OCI-LY7 (cell line): ENCODE measurements around the gene YWHAB. TPM values are rescaled to one million over a fixed set of nuclear protein-coding genes. Genes with fewer than 3 reads are reported as not detected.

Source experiments
- BruUV-seq: library from RNA; stranded (reverse); fragments of 400-500 nt; replicated peaks from 2 replicates; lab custom pipeline; 2021; lab: Mats Ljungman, UMichigan
- CTCF ChIA-PET: fragments of 300-600 bp; sonication (Branson Sonifier 250); formaldehyde crosslinking; loops from one replicate; lab custom pipeline; 2022; ENCODE audit warnings: antibody characterized with exemption; ENCODE audit not compliant: unreplicated experiment; lab: Charles Lee
- POLR2A ChIA-PET: fragments of 300-600 bp; sonication (Branson Sonifier 250); formaldehyde crosslinking; loops from one replicate; lab custom pipeline; 2022; ENCODE audit warnings: antibody characterized with exemption; lab: Charles Lee
- DNase-seq: peaks from one replicate; pipeline ENCODE4 v3.0.0-alpha.2; 2015; ENCODE audit warnings: low spot score
- H2AFZ ChIP-seq: fragments of 200-600 bp; sonication (generic), shearing (Covaris generic); 2 replicates; pipeline ENCODE4 v1.6.1; 2014; ENCODE audit warnings: mild to moderate bottlenecking, antibody characterized with exemption, low read length, moderate library complexity
- H3K27ac ChIP-seq: fragments of 200-600 bp; sonication (generic); 2 replicates; pipeline ENCODE4 v1.5.1; 2014; ENCODE audit warnings: mixed run types, low read depth, mild to moderate bottlenecking, moderate library complexity, low read length, inconsistent platforms; ENCODE audit not compliant: poor library complexity, severe bottlenecking
- H3K36me3 ChIP-seq: fragments of 200-600 bp; sonication (generic); 2 replicates; pipeline ENCODE4 v1.6.1; 2014; ENCODE audit warnings: mild to moderate bottlenecking, antibody characterized with exemption, low read length, moderate library complexity, mixed read lengths; ENCODE audit not compliant: insufficient read depth
- H3K4me1 ChIP-seq: fragments of 200-600 bp; sonication (generic); 2 replicates; pipeline ENCODE4 v1.5.1; 2014; ENCODE audit warnings: mild to moderate bottlenecking, low read length; ENCODE audit not compliant: insufficient read depth, poor library complexity, severe bottlenecking
- H3K4me2 ChIP-seq: fragments of 200-600 bp; sonication (generic); 2 replicates; pipeline ENCODE4 v1.6.1; 2014; ENCODE audit warnings: mild to moderate bottlenecking, low read length
- H3K4me3 ChIP-seq: fragments of 200-600 bp; sonication (generic); 2 replicates; pipeline ENCODE4 v1.5.1; 2014; ENCODE audit warnings: mild to moderate bottlenecking, low read depth, low read length; ENCODE audit not compliant: poor library complexity, severe bottlenecking
- H3K79me2 ChIP-seq: fragments of 200-600 bp; sonication (generic); 2 replicates; pipeline ENCODE4 v1.6.1; 2016; ENCODE audit warnings: low read depth, mild to moderate bottlenecking, low read length, moderate library complexity, mixed read lengths; ENCODE audit not compliant: insufficient read depth
- H3K9me2 ChIP-seq: fragments of 200-600 bp; sonication (generic); 2 replicates; pipeline ENCODE4 v1.6.1; 2016; ENCODE audit warnings: mild to moderate bottlenecking, low read length, mixed read lengths; ENCODE audit not compliant: insufficient read depth
- H3K9me3 ChIP-seq: fragments of 200-600 bp; sonication (generic); 2 replicates; pipeline ENCODE4 v1.6.1; 2014; ENCODE audit warnings: mild to moderate bottlenecking, mixed run types, low read length, mixed read lengths
- H4K20me1 ChIP-seq: fragments of 200-600 bp; sonication (generic); 2 replicates; pipeline ENCODE4 v1.6.1; 2014; ENCODE audit warnings: mild to moderate bottlenecking, antibody characterized with exemption, low read length, moderate library complexity, mixed read lengths; ENCODE audit not compliant: insufficient read depth
- EZH2phosphoT487 ChIP-seq: fragments of 200-600 bp; sonication (generic); IDR thresholded peaks from 2 replicates; pipeline ENCODE4 v1.6.1; 2018; ENCODE audit warnings: low read depth, borderline replicate concordance, mild to moderate bottlenecking, mixed run types, antibody characterized with exemption, low read length, moderate library complexity, mixed read lengths
- intact Hi-C: fragments of 100-400 bp; cut with micrococcal nuclease; formaldehyde crosslinking; loops from one replicate; pipeline ENCODE4 v1.10.0; 2022; ENCODE audit not compliant: unreplicated experiment
- total RNA-seq, 2 experiments: library from RNA; depleted of rRNA in 1 of 2; stranded (reverse); fragments of >200 nt in 1 of 2; shearing (Covaris generic) in 1 of 2; gene quantifications; 2 replicates each; pipeline ENCODE4 v1.2.3, GENCODE V29; 2014 to 2022
- TF ChIP-seq, protein P1 (sequence below): fragments of 200-600 bp; sonication (generic); conservative IDR thresholded peaks from 2 replicates; pipeline ENCODE4 v1.5.1; 2014; ENCODE audit warnings: mild to moderate bottlenecking, antibody characterized with exemption, low read length, moderate library complexity, mixed read lengths

Gene YWHAB
- total RNA-seq, 2 experiments from 2014 or later = 72.8 to 245 TPM

DNA sequence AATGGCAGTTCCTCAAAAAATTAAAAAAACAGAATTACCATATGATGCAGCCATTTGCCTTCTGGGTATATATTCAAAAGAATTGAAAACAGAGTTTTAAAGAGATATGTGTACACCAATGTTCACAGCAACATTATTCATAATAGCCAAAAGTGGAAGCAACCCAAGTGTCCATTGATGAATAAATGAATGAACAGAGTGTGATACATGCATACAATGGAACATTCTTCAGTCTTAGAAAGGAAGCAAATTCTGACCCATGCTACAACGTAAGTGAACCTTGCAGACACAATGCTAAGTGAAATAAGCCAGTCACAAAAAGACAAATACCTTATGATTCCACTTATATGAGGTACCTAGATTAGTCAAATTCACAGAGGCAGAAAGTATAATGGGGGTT lies 34.7 kb upstream of the YWHAB start:
- intact Hi-C loops = no loop called here
- no TSS peak for BruUV-seq
- DNase-seq = no peak
- H3K27ac ChIP-seq = no peak overlapping the region
- no peaks in the 10 kb centered on the region for H3K79me2 ChIP-seq
- H3K4me1 ChIP-seq = no peaks in the 10 kb centered on the region
- no peak overlapping the region for H3K4me3 ChIP-seq
- H4K20me1 ChIP-seq = no peaks in the 10 kb centered on the region
- ChIA-PET POLR2A (no interaction called here), CTCF (no interaction called here)
- TF ChIP-seq EZH2phosphoT487 = no peak
- TF ChIP-seq, protein P1, sequence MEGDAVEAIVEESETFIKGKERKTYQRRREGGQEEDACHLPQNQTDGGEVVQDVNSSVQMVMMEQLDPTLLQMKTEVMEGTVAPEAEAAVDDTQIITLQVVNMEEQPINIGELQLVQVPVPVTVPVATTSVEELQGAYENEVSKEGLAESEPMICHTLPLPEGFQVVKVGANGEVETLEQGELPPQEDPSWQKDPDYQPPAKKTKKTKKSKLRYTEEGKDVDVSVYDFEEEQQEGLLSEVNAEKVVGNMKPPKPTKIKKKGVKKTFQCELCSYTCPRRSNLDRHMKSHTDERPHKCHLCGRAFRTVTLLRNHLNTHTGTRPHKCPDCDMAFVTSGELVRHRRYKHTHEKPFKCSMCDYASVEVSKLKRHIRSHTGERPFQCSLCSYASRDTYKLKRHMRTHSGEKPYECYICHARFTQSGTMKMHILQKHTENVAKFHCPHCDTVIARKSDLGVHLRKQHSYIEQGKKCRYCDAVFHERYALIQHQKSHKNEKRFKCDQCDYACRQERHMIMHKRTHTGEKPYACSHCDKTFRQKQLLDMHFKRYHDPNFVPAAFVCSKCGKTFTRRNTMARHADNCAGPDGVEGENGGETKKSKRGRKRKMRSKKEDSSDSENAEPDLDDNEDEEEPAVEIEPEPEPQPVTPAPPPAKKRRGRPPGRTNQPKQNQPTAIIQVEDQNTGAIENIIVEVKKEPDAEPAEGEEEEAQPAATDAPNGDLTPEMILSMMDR = no peak
- H3K4me2 ChIP-seq = no peak overlapping the region
- H2AFZ ChIP-seq = no peak overlapping the region
- H3K36me3 ChIP-seq = no peaks in the 10 kb centered on the region
- no peaks in the 10 kb centered on the region for H3K9me3 ChIP-seq
- no peaks in the 10 kb centered on the region for H3K9me2 ChIP-seq

- no peak for DNase-seq
- Histone ChIP-seq H3K4me3 (no peak overlapping the region), H3K4me1 (no peaks in the 10 kb centered on the region), H3K36me3 (no peaks in the 10 kb centered on the region), H2AFZ (no peak overlapping the region), H3K27ac (no peak overlapping the region), H3K4me2 (no peak overlapping the region), H3K9me2 (no peaks in the 10 kb centered on the region), H4K20me1 (no peaks in the 10 kb centered on the region), H3K79me2 (no peaks in the 10 kb centered on the region), H3K9me3 (peaks cover 3% of the 10 kb centered on the region; the same call in 1 of the 2 replicates)
- CTCF ChIA-PET = no interaction called here
- POLR2A ChIA-PET = no interaction called here
- no peak for TF ChIP-seq EZH2phosphoT487
- TF ChIP-seq, protein P1 = no peak
- intact Hi-C loops = no loop called here
- no TSS peak for BruUV-seq
These were observed 34.0 kb upstream of the YWHAB start for GRCh38 chr20:44851545-44851944.

DNA sequence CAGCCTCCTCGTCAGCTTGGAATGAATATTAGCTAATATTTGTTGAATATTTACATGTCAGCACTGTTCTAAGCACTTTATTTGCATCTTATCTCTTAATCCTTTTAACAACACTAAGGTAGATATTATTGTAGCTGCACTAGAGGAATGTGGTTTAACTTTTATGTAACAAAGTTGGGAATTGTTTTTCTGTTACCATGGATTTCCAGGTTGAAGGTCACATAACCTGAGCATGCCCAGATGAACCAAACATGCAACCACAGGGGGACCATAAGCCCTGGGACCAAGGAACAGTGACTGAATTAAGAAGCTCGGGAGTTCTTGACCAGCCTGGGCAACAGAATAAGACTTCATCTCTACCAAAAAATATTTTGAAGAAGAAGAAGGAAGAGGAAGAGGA lies 29.1 kb upstream of the YWHAB start:
- intact Hi-C loops = no loop called here
- no peaks in the 10 kb centered on the region for H4K20me1 ChIP-seq
- BruUV-seq = no TSS peak

More for the DNA sequence above, 29.1 kb upstream of the YWHAB start:
- Histone ChIP-seq H3K36me3 (no peaks in the 10 kb centered on the region), H3K9me3 (peaks cover 15% of the 10 kb centered on the region; the same call in 1 of the 2 replicates), H3K4me1 (peaks cover 5% of the 10 kb centered on the region), H3K4me3 (no peak overlapping the region), H3K79me2 (no peaks in the 10 kb centered on the region), H2AFZ (peak overlapping the region; percentile 86; the same call in 1 of the 2 replicates), H3K4me2 (no peak overlapping the region), H3K9me2 (no peaks in the 10 kb centered on the region), H3K27ac (no peak overlapping the region)
- TF ChIP-seq, protein P1 = no peak
- TF ChIP-seq EZH2phosphoT487 = no peak
- no peak for DNase-seq
- ChIA-PET POLR2A (interaction anchor here (0.6 kb wide), 1 partner anchor 26 kb away, joined by 3 read pairs; no protein-coding TSS in a partner anchor), CTCF (interaction anchor here (1.0 kb wide), 1 partner anchor 240 kb away, joined by 3 read pairs; no protein-coding TSS in a partner anchor)
